Measurements from ENCODE around the gene SMYD3.
"Not testable (repeated sequence)": the region's sequence is repeated elsewhere in the genome, so short reads cannot be mapped to it uniquely, and the experiment has no call there.

SMYD3 gene

DNA sequence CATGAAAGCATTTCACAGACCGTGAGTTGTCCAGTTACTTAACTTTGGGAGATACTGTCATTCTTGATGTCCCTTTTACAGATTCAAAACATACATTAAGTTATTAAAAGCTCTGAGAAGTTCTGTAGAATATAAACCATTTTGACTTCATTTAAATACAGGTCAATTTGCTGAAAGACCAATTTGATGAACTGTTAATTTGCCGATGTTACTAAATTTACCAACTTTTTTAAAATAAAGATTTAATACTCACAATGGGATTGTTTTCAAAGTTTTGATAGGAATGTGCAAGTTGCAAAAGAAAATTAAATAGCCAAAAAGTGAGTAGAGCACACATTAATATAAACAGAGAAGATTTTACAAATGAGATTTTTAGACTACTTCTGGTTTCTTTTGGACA is 666.1 kb downstream of the SMYD3 start:
- no peak for DNase-seq (ENCODE audit: low read depth in 2 of 2)

- no peak for DNase-seq (ENCODE audit: low read depth in 2 of 2)
These were observed 669.4 kb downstream of the SMYD3 start for GRCh38 chr1:245837718-245838117.

DNA sequence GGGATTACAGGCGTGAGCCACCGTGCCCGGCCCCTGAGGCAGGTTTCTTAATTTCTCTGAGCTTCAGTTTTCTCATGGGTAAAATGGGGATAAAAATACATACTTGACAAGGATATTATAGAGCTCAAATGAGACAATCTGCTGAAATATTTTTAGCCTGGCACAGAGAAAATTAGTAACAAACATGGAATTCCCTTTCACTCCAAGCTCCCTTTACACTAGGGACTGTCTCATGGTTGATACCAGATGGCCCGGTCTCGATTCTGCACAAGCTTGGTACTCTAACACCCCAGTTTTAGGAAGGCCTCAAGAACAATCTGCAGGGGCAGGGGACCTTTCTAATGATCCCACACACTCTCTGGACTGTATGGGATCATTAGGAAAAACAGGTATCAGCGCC is 671.7 kb downstream of the SMYD3 start:
- DNase-seq (ENCODE audit: low read depth in 2 of 2), result no peak

GRCh38 chr1:245834002-245834401 is 673.1 kb downstream of the SMYD3 start:
- DNase-seq (ENCODE audit: low read depth in 2 of 2), result no peak

DNA sequence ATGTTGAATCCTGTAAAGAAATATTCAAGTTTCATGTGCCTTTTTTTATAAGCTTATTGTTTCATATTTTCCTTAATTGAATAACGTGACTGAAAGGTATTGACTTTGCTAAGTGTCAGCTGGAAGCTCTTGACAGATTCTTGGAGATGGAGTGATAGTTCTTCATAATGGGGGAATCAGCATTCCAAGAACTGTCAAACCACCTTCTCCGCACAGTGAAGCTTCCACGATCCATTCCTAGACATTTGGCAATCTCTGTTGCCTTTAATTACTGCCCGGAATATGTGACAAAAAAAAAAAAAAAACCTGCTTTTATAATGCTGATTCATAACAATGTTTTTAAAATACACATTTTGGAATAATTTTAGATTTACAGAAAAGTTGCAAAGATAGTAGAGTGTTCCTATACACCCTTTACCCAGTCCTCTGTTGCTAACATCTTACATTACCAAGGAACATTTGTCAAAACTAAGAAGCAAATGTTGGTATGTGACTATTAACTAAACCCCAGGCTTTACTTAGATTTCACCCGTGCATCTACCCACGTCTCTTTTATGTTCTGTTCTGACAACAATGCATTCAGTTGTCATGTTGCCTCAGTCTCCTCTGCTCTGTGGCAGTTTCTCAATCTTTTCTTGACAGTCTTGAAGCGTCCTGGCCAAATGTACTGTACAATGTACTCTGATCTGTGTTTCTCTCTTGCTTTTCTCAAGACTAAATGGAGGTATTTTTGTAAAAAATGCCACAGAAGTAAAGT is 674.1 kb downstream of the SMYD3 start:
- no peak for DNase-seq (ENCODE audit: low read depth in 2 of 2)

DNA sequence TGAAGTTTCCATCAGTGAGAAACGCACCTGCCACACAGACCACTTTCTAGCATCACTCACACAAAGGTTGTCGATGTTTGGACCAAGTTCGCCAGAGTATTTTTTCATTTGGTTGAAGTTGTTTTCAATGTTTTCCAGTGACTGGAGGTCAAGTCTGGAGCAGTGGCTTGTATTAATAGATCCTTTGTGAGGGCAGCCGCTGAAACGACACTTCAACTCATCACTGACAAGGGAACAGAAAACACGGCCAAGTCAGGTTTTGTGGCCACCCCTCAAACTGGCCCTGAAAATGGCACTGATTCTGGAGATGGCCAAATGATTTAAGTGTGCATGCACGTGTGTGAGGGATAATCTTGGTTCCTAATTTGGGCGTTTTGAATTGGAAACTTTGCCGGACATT is 675.6 kb downstream of the SMYD3 start:
- no peak for DNase-seq (ENCODE audit: low read depth in 2 of 2)

- no peak for DNase-seq (ENCODE audit: low read depth in 2 of 2)
These were observed 677.3 kb downstream of the SMYD3 start for GRCh38 chr1:245829826-245830225.

GRCh38 chr1:245829194-245829593 is 677.9 kb downstream of the SMYD3 start:
- DNase-seq (ENCODE audit: low read depth in 2 of 2), result no peak

GRCh38 chr1:245827301-245827700 is 679.8 kb downstream of the SMYD3 start:
- DNase-seq (ENCODE audit: low read depth in 2 of 2), result no peak

DNA sequence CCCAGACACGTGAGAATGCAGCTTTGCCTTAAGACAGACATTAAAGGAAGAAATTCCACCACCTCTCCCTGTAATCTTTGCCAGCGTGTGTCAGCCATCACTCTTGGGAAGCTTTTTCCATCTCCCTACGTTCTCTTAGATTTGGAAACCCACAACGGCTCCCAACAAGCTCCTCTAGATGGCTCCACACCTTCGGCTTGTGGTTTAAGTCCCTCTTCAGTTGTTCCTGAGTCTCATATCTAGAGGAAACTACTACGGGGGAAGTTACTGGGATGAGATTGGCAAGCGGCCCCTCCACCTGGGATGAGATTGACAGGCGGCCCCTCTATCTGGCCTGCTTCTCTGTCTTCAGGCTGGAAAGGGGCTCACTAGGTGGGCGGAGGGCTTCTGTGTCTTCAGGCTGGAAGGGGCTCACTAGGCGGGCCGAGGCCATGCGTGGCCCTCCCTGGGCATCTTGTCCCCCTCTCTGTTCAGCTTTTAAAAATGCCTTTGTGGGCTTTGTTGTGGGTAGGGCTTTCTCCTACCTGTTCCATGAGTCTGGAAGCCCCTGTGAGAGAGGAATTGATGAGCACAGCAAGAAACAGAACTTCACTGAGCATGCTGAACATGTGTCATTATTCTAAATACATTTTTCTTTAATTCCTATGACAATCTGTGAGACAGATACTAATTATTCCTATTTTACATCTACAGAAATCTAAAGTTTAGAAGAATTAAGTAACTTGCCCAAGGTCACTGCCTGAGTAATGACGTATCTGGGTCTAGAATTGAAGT is 681.8 kb downstream of the SMYD3 start:
- no peak for DNase-seq (ENCODE audit: low read depth in 2 of 2)

DNA sequence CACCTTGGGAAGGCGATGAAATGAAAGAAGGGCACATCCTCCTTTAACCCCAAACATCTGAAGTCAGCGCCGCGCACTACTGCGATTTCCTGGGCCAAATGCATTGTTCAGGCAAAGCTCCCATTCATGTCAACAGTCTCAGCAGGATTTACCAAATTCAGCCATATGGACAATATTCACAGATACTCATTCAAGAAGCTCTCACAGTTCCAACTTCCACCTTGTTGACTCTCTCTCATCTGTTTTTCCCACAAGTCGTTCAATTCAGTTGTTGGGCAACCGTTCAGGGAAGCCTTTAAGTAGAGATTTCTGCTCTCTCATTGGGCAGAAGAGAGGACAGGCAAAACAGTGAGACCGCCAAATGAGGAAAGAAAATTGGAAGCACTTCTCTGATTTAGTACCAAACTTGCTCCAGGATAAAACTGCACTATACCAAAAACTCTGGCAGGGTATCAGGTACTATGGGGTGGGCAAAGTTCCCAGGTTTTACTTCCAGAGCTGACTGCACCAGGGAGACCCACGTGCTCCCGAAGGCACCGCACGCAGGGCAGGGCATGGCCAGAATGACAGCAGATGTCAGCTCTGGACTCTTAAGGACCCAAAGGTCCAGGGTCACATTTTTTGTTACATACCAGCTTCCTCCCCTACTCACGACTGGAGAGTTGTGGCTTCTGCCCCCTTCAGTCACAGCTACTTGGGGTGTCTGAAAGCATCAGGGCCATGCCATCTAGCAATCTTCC is 683.5 kb downstream of the SMYD3 start:
- no peak for DNase-seq (ENCODE audit: low read depth in 2 of 2)

DNA sequence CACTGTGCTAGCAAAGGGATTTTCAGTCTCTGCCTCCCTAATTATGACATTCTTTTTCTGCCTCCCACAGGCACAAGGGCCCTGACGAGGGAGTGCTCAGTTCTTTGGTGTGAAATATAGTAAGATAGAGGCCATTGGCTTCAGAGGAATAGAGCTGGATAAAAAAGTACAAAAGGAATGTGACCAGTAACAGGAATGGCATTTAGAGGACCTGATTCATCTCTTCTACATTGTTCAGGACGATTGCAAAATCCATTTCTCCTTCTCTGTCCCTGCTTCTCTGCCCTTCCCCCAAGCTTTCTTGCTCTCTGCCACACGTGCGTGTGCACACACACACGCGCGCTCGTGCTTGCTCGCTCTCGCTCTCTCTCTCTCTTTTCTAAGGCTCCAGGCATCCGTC is 684.1 kb downstream of the SMYD3 start:
- DNase-seq (ENCODE audit: low read depth in 2 of 2), result no peak

- not testable (repeated sequence) for DNase-seq (ENCODE audit: low read depth in 2 of 2)
These were observed 688.7 kb downstream of the SMYD3 start for GRCh38 chr1:245818363-245818762.

- DNase-seq (ENCODE audit: low read depth in 2 of 2), result not testable (repeated sequence)
These were observed 690.6 kb downstream of the SMYD3 start for GRCh38 chr1:245816496-245816895.

- DNase-seq (ENCODE audit: low read depth in 2 of 2), result no peak
These were observed 692.4 kb downstream of the SMYD3 start for GRCh38 chr1:245814651-245815050.

DNA sequence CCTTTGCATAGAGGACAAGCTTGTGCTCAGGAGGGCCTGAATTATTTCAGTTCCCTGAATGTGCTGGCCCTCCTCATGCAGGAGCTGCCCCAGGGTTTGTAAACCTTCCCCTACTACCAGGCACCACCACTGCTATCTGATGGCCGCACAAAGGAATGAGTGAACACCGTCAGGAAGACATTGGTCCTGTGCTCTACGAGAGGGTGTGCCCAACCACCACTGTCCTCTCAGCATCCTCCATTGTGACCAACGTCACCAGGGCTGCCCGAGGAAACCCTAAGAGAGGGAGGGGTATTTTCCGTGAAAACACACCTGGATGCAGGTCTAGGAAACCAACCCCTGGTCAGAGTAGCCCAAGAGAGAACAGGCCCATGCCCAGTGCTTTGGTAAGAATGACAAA is 694.8 kb downstream of the SMYD3 start:
- no peak for DNase-seq (ENCODE audit: low read depth in 2 of 2)

- DNase-seq (ENCODE audit: low read depth in 2 of 2), result no peak
These were observed 696.2 kb downstream of the SMYD3 start for GRCh38 chr1:245810789-245811337.

DNA sequence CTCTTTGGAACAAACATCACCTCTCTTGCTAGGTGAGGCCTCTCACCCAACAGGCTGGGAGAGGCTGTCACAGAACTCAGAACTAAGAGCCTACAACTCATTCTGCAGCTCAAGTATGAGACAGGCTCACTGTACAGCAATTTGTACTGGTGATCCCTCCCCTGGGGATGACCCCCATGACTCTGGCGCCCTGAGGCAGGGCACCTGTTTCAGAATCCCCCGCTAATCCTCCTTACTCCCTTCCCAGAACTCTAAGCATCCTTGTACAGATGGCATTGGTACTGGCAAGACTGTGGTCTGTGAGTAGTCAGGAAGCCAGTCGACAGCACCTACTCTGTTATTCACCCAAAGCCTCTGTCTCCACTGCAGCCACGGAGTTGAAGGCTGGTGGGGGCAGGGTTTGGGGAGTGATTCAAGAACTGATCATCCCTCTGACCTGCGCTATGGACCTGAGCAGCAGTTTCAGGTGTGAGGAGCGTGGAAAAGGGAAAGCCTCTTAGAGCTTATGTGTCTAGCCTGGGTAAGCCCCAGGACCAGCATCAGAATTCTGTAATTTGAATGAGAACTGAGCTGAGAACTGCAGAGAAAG is 696.8 kb downstream of the SMYD3 start:
- no peak for DNase-seq (ENCODE audit: low read depth in 2 of 2)

GRCh38 chr1:245809361-245809760 is 697.7 kb downstream of the SMYD3 start:
- DNase-seq (ENCODE audit: low read depth in 2 of 2), result no peak

- DNase-seq (ENCODE audit: low read depth in 2 of 2), result no peak
These were observed 698.9 kb downstream of the SMYD3 start for GRCh38 chr1:245807954-245808719.

- no peak for DNase-seq (ENCODE audit: low read depth in 2 of 2)
These were observed 699.8 kb downstream of the SMYD3 start for GRCh38 chr1:245807306-245807705.

Measured in stimulated activated CD8-positive, alpha-beta memory T cell treated with anti-CD3 and anti-CD28 coated beads, Interleukin-2, amount 100 ng/mL, for 48 hours (primary cell).